Stomach (tissue), 9 donors: ENCODE measurements around the gene ASXL2. TPM values are rescaled to one million over a fixed set of nuclear protein-coding genes. Genes with fewer than 3 reads are reported as not detected.
A peak's percentile ranks its signal among the peaks of the same experiment; 100 is the strongest.
"Not testable (repeated sequence)": the region's sequence is repeated elsewhere in the genome, so short reads cannot be mapped to it uniquely, and the experiment has no call there.

Source experiments
- DNase-seq, 2 donors: peaks; one replicate each; pipeline versions ENCODE4 v3.0.0 to v3.0.0-alpha.2; 2013 to 2019
- H3K27ac ChIP-seq, 5 donors: fragments of 200-600 bp in 4 of 5; sonication (generic) in 4 of 5; one replicate each; pipeline ENCODE4 v1.5.1; 2013 to 2019; ENCODE audit warnings: mild to moderate bottlenecking in 1 of 5, moderate library complexity in 1 of 5
- H3K27me3 ChIP-seq, 3 donors: fragments of 200-600 bp; sonication (generic); one replicate each; pipeline ENCODE4 v1.5.1; 2017 to 2019; ENCODE audit warnings: mixed run types in 1 of 3
- H3K36me3 ChIP-seq, 4 donors: fragments of 200-600 bp; sonication (generic); 1 replicate in 3 of 4; 2 replicates in 1 of 4; pipeline ENCODE4 v1.5.1; 2016 to 2019
- H3K4me1 ChIP-seq, 4 donors: fragments of 200-600 bp; sonication (generic); one replicate each; pipeline ENCODE4 v1.5.1; 2016 to 2019
- H3K4me3 ChIP-seq, 4 donors: fragments of 200-600 bp; sonication (generic) in 3 of 4; one replicate each; pipeline ENCODE4 v1.5.1; 2016 to 2019; ENCODE audit warnings: mild to moderate bottlenecking in 1 of 4
- H3K9me3 ChIP-seq, 4 donors: fragments of 200-600 bp; sonication (generic); one replicate each; pipeline ENCODE4 v1.5.1; 2016 to 2019
- EP300 ChIP-seq: sonication (generic); formaldehyde crosslinking; IDR thresholded peaks from one replicate; pipeline ENCODE4 v1.6.1; 2017; ENCODE audit warnings: antibody characterized with exemption
- POLR2A ChIP-seq, 4 donors: fragments of 450-650 bp; IDR thresholded peaks; one replicate each; pipeline ENCODE4 v1.6.1; 2016; ENCODE audit warnings: antibody characterized with exemption in 4 of 4, control low read depth in 2 of 4, mild to moderate bottlenecking in 1 of 4, moderate library complexity in 1 of 4
- POLR2AphosphoS5 ChIP-seq, 3 donors: sonication (generic); formaldehyde crosslinking; IDR thresholded peaks; one replicate each; pipeline ENCODE4 v1.6.1; 2016; ENCODE audit warnings: antibody characterized with exemption in 3 of 3
- WGBS, 5 donors: extraction: QIAGEN DNeasy Blood & Tissue Kit in 3 of 5; methylation state at CpG; one replicate each; pipeline versions ENCODE4 v1.1.5 to v1.1.7; 2013 to 2018; 5-methylcytosine and 5-hydroxymethylcytosine counted together
- intact Hi-C: fragments of 100-400 bp; cut with DNase I; formaldehyde crosslinking; loops from one replicate; pipeline ENCODE4 v1.15.1; 2023; ENCODE audit warnings: low total_unique reads
- polyA plus RNA-seq, 3 donors: library from polyadenylated mRNA; stranded (reverse); fragments of 200-250 nt; gene quantifications; one replicate each; pipeline ENCODE4 v1.2.3, GENCODE V29; 2013
- total RNA-seq, 5 donors: library from RNA; depleted of rRNA; stranded (reverse); fragments of >200 nt; gene quantifications; one replicate each; pipeline versions ENCODE4 v1.1.0 to v1.2.3, GENCODE V29; 2014 to 2016
- TF ChIP-seq, protein P1 (sequence below), 7 experiments: fragments of 450-650 bp in 4 of 7; fragments of 200-600 bp in 3 of 7; sonication (generic) in 3 of 7; IDR thresholded peaks; one replicate each; pipeline ENCODE4 v1.5.1; 2016 to 2019; ENCODE audit warnings: antibody characterized with exemption in 7 of 7, control low read depth in 2 of 7, mild to moderate bottlenecking in 1 of 7
- donor health status: healthy with polysubstance abuse.
- donor health status: Bipolar disorder and iron deficiency.
- donor health status: healthy.

The ASXL2 gene
- total and polyA plus RNA-seq, 8 donors: 1.6 to 26.5 (median 12.8) TPM

- no peaks in the 10 kb centered on the region for H3K9me3 ChIP-seq
- H3K36me3 ChIP-seq: peaks cover 0 to 17% (median 10%) of the 10 kb centered on the region in 4 donors
- intact Hi-C loops: no loop called here
- peaks cover 5 to 53% (median 27%) of the 10 kb centered on the region in 4 donors for H3K4me1 ChIP-seq
- TF ChIP-seq POLR2A (IDR thresholded peaks at IDR 0.05) (no peak), POLR2AphosphoS5 (IDR thresholded peaks at IDR 0.05) (no peak)
- no peaks in the 10 kb centered on the region for H3K27me3 ChIP-seq
- 68 to 85% (median 75%) methylated on average over 2 of the region's 2 CpGs for WGBS, 5 donors
- H3K27ac ChIP-seq: no peak overlapping the region
- no peak for DNase-seq
- H3K4me3 ChIP-seq: no peak overlapping the region
Observed at GRCh38 chr2:25854613-25855012, 23.7 kb downstream of the ASXL2 start.

DNA sequence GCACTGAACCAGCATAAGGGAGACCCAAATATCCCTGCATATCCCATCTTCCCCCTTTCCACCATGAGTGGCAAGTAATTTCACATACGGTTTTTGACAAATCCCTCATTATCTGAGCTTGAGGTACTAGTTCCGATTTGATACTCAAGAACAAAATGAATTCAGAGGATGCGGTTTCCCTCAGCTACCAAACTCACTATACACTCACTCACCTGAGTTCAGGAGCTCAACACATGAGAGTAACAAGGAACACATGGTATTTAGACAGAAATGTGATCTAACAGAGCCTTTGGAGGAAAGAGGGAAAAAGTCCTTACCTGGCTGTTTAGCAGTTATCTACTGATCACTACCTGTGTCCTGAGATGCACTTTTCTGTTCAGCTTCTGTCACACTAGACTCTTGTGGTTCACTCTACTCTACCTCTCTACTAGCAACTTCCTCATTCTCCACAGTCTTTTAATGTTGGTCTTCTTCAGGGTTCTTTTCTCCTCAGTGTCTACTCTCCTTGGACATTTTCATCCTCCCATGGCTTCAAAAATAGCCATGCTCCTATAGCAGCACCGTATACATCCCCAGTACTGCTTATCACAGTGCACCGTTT is 25.1 kb downstream of the ASXL2 start:
- Histone ChIP-seq H3K36me3 (peaks cover 0 to 17% (median 10%) of the 10 kb centered on the region in 4 donors), H3K27me3 (no peaks in the 10 kb centered on the region), H3K27ac (no peak overlapping the region), H3K9me3 (no peaks in the 10 kb centered on the region), H3K4me1 (peaks cover 5 to 53% (median 27%) of the 10 kb centered on the region in 4 donors), H3K4me3 (no peak overlapping the region)
- intact Hi-C loops: no loop called here
- no peak for DNase-seq
- TF ChIP-seq EP300 (no peak), POLR2A (IDR thresholded peaks at IDR 0.05) (no peak), POLR2AphosphoS5 (IDR thresholded peaks at IDR 0.05) (no peak)
- TF ChIP-seq, protein P1, sequence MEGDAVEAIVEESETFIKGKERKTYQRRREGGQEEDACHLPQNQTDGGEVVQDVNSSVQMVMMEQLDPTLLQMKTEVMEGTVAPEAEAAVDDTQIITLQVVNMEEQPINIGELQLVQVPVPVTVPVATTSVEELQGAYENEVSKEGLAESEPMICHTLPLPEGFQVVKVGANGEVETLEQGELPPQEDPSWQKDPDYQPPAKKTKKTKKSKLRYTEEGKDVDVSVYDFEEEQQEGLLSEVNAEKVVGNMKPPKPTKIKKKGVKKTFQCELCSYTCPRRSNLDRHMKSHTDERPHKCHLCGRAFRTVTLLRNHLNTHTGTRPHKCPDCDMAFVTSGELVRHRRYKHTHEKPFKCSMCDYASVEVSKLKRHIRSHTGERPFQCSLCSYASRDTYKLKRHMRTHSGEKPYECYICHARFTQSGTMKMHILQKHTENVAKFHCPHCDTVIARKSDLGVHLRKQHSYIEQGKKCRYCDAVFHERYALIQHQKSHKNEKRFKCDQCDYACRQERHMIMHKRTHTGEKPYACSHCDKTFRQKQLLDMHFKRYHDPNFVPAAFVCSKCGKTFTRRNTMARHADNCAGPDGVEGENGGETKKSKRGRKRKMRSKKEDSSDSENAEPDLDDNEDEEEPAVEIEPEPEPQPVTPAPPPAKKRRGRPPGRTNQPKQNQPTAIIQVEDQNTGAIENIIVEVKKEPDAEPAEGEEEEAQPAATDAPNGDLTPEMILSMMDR (IDR thresholded peaks at IDR 0.05): no peak
- 56 to 71% (median 63%) methylated on average over 5 of the region's 5 CpGs for WGBS, 5 donors

DNA sequence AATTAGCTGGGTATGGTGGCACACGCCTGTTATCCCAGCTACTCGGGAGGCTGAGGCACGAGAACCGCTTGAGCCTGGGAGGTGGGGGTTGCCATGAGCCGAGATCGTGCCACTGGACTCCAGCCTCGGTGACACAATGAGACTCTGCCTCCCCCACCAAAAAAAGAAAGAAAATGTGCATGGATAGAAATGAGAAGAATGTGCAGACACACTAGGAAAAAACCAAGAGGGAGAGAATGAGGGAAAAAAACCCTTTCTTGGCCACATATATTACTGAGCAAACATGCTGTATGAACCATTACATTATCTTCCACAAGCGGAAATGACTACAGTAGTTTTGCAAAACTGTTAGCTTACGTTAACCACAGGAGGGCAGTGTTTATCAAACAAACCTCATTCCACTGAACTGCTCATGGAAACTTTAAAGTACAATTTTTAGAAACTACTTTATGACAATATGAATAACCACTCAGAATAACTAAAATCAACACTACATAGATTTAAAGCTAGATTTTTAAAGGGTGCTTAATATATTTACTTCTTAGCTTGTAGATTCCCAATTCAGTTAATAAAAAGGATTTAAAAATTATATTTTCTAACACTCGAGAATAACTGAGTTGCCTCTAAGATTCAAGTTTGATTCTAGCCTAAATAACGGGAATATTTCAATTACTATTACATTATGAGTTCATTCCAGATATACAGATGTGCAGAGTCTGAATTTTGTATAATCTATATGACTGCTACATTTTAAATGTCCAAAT is 26.4 kb downstream of the ASXL2 start:
- H3K4me3 ChIP-seq: no peak overlapping the region
- 33 to 52% (median 36%) methylated on average over 11 of the region's 11 CpGs for WGBS, 5 donors
- peaks cover 5 to 45% (median 26%) of the 10 kb centered on the region in 4 donors for H3K4me1 ChIP-seq
- H3K9me3 ChIP-seq: no peaks in the 10 kb centered on the region
- TF ChIP-seq POLR2AphosphoS5 (IDR thresholded peaks at IDR 0.05): peak in 1 of 3 donors; percentile 71
- TF ChIP-seq, protein P1 (IDR thresholded peaks at IDR 0.05): peak in 5 of 7 experiments; percentile 57 to 77 (median 69)
- no peak for TF ChIP-seq EP300
- intact Hi-C loops: no loop called here
- DNase-seq: peak in 1 of 2 donors; percentile 86
- H3K27me3 ChIP-seq: no peaks in the 10 kb centered on the region
- peaks cover 0 to 17% (median 10%) of the 10 kb centered on the region in 4 donors for H3K36me3 ChIP-seq
- H3K27ac ChIP-seq: peak overlapping the region in 4 of 5 donors; percentile 11 to 66 (median 50)

GRCh38 chr2:25850400-25850799 is 27.9 kb downstream of the ASXL2 start:
- H3K27ac ChIP-seq, intact Hi-C loops, DNase-seq, H3K9me3 ChIP-seq, H3K4me3 ChIP-seq, H3K27me3 ChIP-seq: not testable (repeated sequence)
- peaks cover 0 to 13% (median under 1%) of the 10 kb centered on the region in 4 donors for H3K36me3 ChIP-seq
- H3K4me1 ChIP-seq: peaks cover 5 to 49% (median 22%) of the 10 kb centered on the region in 4 donors
- WGBS, 5 donors: 59 to 79% (median 63%) methylated on average over 4 of the region's 4 CpGs

- H3K4me3 ChIP-seq, DNase-seq, H3K27me3 ChIP-seq, intact Hi-C loops, H3K27ac ChIP-seq, H3K9me3 ChIP-seq: not testable (repeated sequence)
- peaks cover 5 to 42% (median 18%) of the 10 kb centered on the region in 4 donors for H3K4me1 ChIP-seq
- H3K36me3 ChIP-seq: peaks cover 5 to 16% (median 10%) of the 10 kb centered on the region in 4 donors
- WGBS, 5 donors: 96 to 98% (median 98%) methylated on average over 7 of the region's 7 CpGs
Observed at GRCh38 chr2:25849350-25849749, 28.9 kb downstream of the ASXL2 start.
